HL-60 (cell line): ENCODE results near the gene VSTM2B.

ENCODE experiments used
- DNase-seq, 2 experiments: peaks; one replicate each; pipeline ENCODE4 v3.0.0-alpha.2; 2010 to 2020; ENCODE audit warnings: low read depth in 1 of 2, low spot score in 1 of 2
- H3K27ac ChIP-seq: fragments of 250-450 bp; sonication (Bioruptor Pico); replicated peaks from 2 replicates; pipeline ENCODE4 v1.5.1; 2020; ENCODE audit warnings: mild to moderate bottlenecking, moderate library complexity
- H3K27me3 ChIP-seq: fragments of 250-450 bp; sonication (Bioruptor Pico); 2 replicates; pipeline ENCODE4 v1.5.1; 2021; ENCODE audit warnings: mild to moderate bottlenecking, moderate library complexity; ENCODE audit not compliant: insufficient read depth, poor library complexity, severe bottlenecking
- H3K4me3 ChIP-seq: replicated peaks from 2 replicates; pipeline ENCODE4 v1.5.1; 2011; ENCODE audit warnings: mild to moderate bottlenecking, control low read depth, low read length; ENCODE audit not compliant: insufficient read depth
- CTCF ChIP-seq: IDR thresholded peaks from one replicate; pipeline ENCODE4 v1.5.1; 2011; ENCODE audit warnings: low read length, control low read depth, inconsistent platforms; ENCODE audit not compliant: insufficient read depth
- GABPA ChIP-seq: IDR thresholded peaks from 2 replicates; pipeline ENCODE4 v1.6.1; 2012; ENCODE audit warnings: low read depth
- POLR2AphosphoS5 ChIP-seq: IDR thresholded peaks from 2 replicates; pipeline ENCODE4 v1.6.1; 2012; ENCODE audit warnings: low read depth
- REST ChIP-seq: IDR thresholded peaks from 2 replicates; pipeline ENCODE4 v1.6.1; 2012; ENCODE audit warnings: low read depth; ENCODE audit not compliant: insufficient replicate concordance
- SPI1 ChIP-seq: IDR thresholded peaks from 2 replicates; pipeline ENCODE4 v1.6.1; 2012; ENCODE audit warnings: low read depth, mild to moderate bottlenecking, borderline replicate concordance

Gene VSTM2B

GRCh38 chr19:29573486-29573885, 47.7 kb downstream of the VSTM2B start:
- TF ChIP-seq GABPA (no peak), CTCF (no peak), SPI1 (no peak), REST (no peak)
- H3K27me3 ChIP-seq = peaks cover 16% of the 10 kb centered on the region
- no peak overlapping the region for H3K4me3 ChIP-seq
- H3K27ac ChIP-seq = no peak overlapping the region
- DNase-seq = no peak

- Histone ChIP-seq H3K27me3 (peaks cover 16% of the 10 kb centered on the region), H3K27ac (no peak overlapping the region)
- DNase-seq = no peak
These were observed 48.7 kb downstream of the VSTM2B start for GRCh38 chr19:29574510-29574909.

GRCh38 chr19:29576046-29576606, 50.3 kb downstream of the VSTM2B start:
- peaks cover 16% of the 10 kb centered on the region for H3K27me3 ChIP-seq
- no peak overlapping the region for H3K4me3 ChIP-seq
- no peak for DNase-seq
- TF ChIP-seq REST (no peak), POLR2AphosphoS5 (no peak), SPI1 (no peak), CTCF (no peak), GABPA (no peak)
- H3K27ac ChIP-seq = no peak overlapping the region

More at GRCh38 chr19:29574510-29574909, 48.7 kb downstream of the VSTM2B start:
- no peak overlapping the region for H3K4me3 ChIP-seq
- TF ChIP-seq CTCF (no peak), REST (no peak), SPI1 (no peak), POLR2AphosphoS5 (no peak), GABPA (no peak)
